Ascending aorta (tissue), 2 donors: ENCODE results near the gene ANKS3. TPM values are rescaled to one million over a fixed set of nuclear protein-coding genes. Genes with fewer than 3 reads are reported as not detected.
A peak's percentile ranks its signal among the peaks of the same experiment; 100 is the strongest.
"Not testable (repeated sequence)": the region's sequence is repeated elsewhere in the genome, so short reads cannot be mapped to it uniquely, and the experiment has no call there.

Experiments used
- DNase-seq, 2 donors: peaks; one replicate each; pipeline ENCODE4 v3.0.0-alpha.2; 2019; ENCODE audit warnings: low spot score in 2 of 2
- H3K27ac ChIP-seq, 2 donors: fragments of 200-600 bp; sonication (generic); one replicate each; pipeline ENCODE4 v1.5.1; 2016 to 2017; ENCODE audit warnings: mild to moderate bottlenecking in 1 of 2
- H3K27me3 ChIP-seq: fragments of 200-600 bp; sonication (generic); one replicate; pipeline ENCODE4 v1.5.1; 2017
- H3K36me3 ChIP-seq, 2 donors: fragments of 200-600 bp; sonication (generic); one replicate each; pipeline ENCODE4 v1.5.1; 2016
- H3K4me1 ChIP-seq, 2 donors: fragments of 200-600 bp; sonication (generic); one replicate each; pipeline ENCODE4 v1.5.1; 2016 to 2017; ENCODE audit warnings: mild to moderate bottlenecking in 1 of 2
- H3K4me3 ChIP-seq, 2 donors: fragments of 200-600 bp; sonication (generic); one replicate each; pipeline ENCODE4 v1.5.1; 2016 to 2017; ENCODE audit warnings: mild to moderate bottlenecking in 1 of 2
- H3K9me3 ChIP-seq, 2 donors: fragments of 200-600 bp; sonication (generic); one replicate each; pipeline ENCODE4 v1.5.1; 2016
- CTCF ChIP-seq, 3 experiments: fragments of 200-600 bp in 2 of 3; fragments of 450-650 bp in 1 of 3; sonication (generic) in 2 of 3; IDR thresholded peaks; one replicate each; pipeline ENCODE4 v1.5.1; 2016 to 2019; ENCODE audit warnings: antibody characterized with exemption in 3 of 3, mild to moderate bottlenecking in 1 of 3, moderate library complexity in 1 of 3
- intact Hi-C: fragments of 100-400 bp; cut with DNase I; formaldehyde crosslinking; loops from one replicate; pipeline ENCODE4 v1.15.1; 2023
- total RNA-seq: library from RNA; depleted of rRNA; stranded (reverse); fragments of >200 nt; gene quantifications from one replicate; pipeline ENCODE4 v1.1.0, GENCODE V29; 2016

ANKS3 gene
- total RNA-seq, 1 donor from 2014 or later = 55.9 TPM

- TF ChIP-seq CTCF (IDR thresholded peaks at IDR 0.05) = no peak
- intact Hi-C loops = no loop called here
- H3K4me3 ChIP-seq = no peak overlapping the region
- H3K9me3 ChIP-seq = no peaks in the 10 kb centered on the region
- H3K27ac ChIP-seq = no peak overlapping the region
- H3K4me1 ChIP-seq = no peaks in the 10 kb centered on the region
- H3K36me3 ChIP-seq = peaks cover 51 to 61% of the 10 kb centered on the region in 2 donors
- no peaks in the 10 kb centered on the region for H3K27me3 ChIP-seq
- no peak for DNase-seq
Measured at GRCh38 chr16:4651827-4652226, 82.2 kb downstream of the ANKS3 start.

GRCh38 chr16:4650443-4651074 lies 83.5 kb downstream of the ANKS3 start:
- H3K9me3 ChIP-seq, H3K4me1 ChIP-seq, H3K27me3 ChIP-seq, H3K27ac ChIP-seq, H3K4me3 ChIP-seq, intact Hi-C loops: not testable (repeated sequence)
- H3K36me3 ChIP-seq = peaks cover 40 to 53% of the 10 kb centered on the region in 2 donors
- peak in 1 of 2 donors; percentile 83 for DNase-seq
- TF ChIP-seq CTCF (IDR thresholded peaks at IDR 0.05) = peak; percentile 49 to 58 (median 55)

GRCh38 chr16:4649744-4650442 lies 84.2 kb downstream of the ANKS3 start:
- Histone ChIP-seq H3K9me3 (no peaks in the 10 kb centered on the region), H3K36me3 (peaks cover 35 to 50% of the 10 kb centered on the region in 2 donors), H3K27ac (no peak overlapping the region), H3K4me1 (no peaks in the 10 kb centered on the region), H3K4me3 (no peak overlapping the region), H3K27me3 (no peaks in the 10 kb centered on the region)
- no peak for DNase-seq
- TF ChIP-seq CTCF (IDR thresholded peaks at IDR 0.05) = no peak
- intact Hi-C loops = no loop called here

GRCh38 chr16:4648917-4649316 lies 85.2 kb downstream of the ANKS3 start:
- TF ChIP-seq CTCF (IDR thresholded peaks at IDR 0.05) = no peak
- Histone ChIP-seq H3K4me3 (no peak overlapping the region), H3K36me3 (peaks cover 30 to 40% of the 10 kb centered on the region in 2 donors)

GRCh38 chr16:4647644-4647980 lies 86.5 kb downstream of the ANKS3 start:
- no peaks in the 10 kb centered on the region for H3K9me3 ChIP-seq
- no peak overlapping the region for H3K27ac ChIP-seq
- H3K4me1 ChIP-seq = no peaks in the 10 kb centered on the region
- no peak for DNase-seq
- peaks cover 22 to 29% of the 10 kb centered on the region in 2 donors for H3K36me3 ChIP-seq
- H3K4me3 ChIP-seq = no peak overlapping the region
- TF ChIP-seq CTCF (IDR thresholded peaks at IDR 0.05) = no peak
- no peaks in the 10 kb centered on the region for H3K27me3 ChIP-seq
- intact Hi-C loops = no loop called here

More at GRCh38 chr16:4648917-4649316, 85.2 kb downstream of the ANKS3 start:
- Histone ChIP-seq H3K9me3 (no peaks in the 10 kb centered on the region), H3K27me3 (no peaks in the 10 kb centered on the region), H3K4me1 (no peaks in the 10 kb centered on the region), H3K27ac (no peak overlapping the region)
- DNase-seq = no peak
- intact Hi-C loops = no loop called here
